Astrocyte of the spinal cord (primary cell): ENCODE results near the gene GARS1.

Experiments
- DNase-seq: peaks from one replicate; pipeline ENCODE4 v3.0.0; 2011; ENCODE audit warnings: low read depth, low spot score
- H3K4me3 ChIP-seq: 2 replicates; pipeline ENCODE4 v1.5.1; 2011; ENCODE audit warnings: low read depth, mild to moderate bottlenecking, low read length, moderate library complexity
- CTCF ChIP-seq: IDR thresholded peaks from 2 replicates; pipeline ENCODE4 v1.5.1; 2012; ENCODE audit warnings: low read depth, mild to moderate bottlenecking, low read length, inconsistent platforms
- in situ Hi-C: cut with HindIII; loops from 2 replicates; pipeline ENCODE4 v1.10.0; 2017; ENCODE audit warnings: low sequenced_read_pairs

Gene GARS1

GRCh38 chr7:30594540-30595435 is at the start of gene GARS1:
Gene GARS1, plus strand, starts transcription at chr7:30594878. Its CDS starts 44 bp downstream, at chr7:30594922.
- DNase-seq = peak; percentile 93
- peak within 1 kb of the TSS; percentile 97 for H3K4me3 ChIP-seq
- TF ChIP-seq CTCF = no peak
- in situ Hi-C loops = no loop called here

GRCh38 chr7:30545791-30546555 is 48.7 kb upstream of the GARS1 start:
- H3K4me3 ChIP-seq = no peak overlapping the region
- in situ Hi-C loops = no loop called here
- TF ChIP-seq CTCF = no peak
- peak; percentile 19 for DNase-seq

GRCh38 chr7:30546596-30546995 is 48.1 kb upstream of the GARS1 start:
- TF ChIP-seq CTCF = no peak
- in situ Hi-C loops = no loop called here
- H3K4me3 ChIP-seq = no peak overlapping the region
- no peak for DNase-seq

GRCh38 chr7:30548845-30549244 is 45.8 kb upstream of the GARS1 start:
- DNase-seq = peak; percentile 80
- in situ Hi-C loops = no loop called here
- peak; percentile 84 for TF ChIP-seq CTCF
- no peak overlapping the region for H3K4me3 ChIP-seq

GRCh38 chr7:30549931-30550493 is 44.7 kb upstream of the GARS1 start:
- in situ Hi-C loops = no loop called here
- no peak for DNase-seq
- H3K4me3 ChIP-seq = no peak overlapping the region
- no peak for TF ChIP-seq CTCF

GRCh38 chr7:30552330-30552729 is 42.3 kb upstream of the GARS1 start:
- TF ChIP-seq CTCF = no peak
- H3K4me3 ChIP-seq = no peak overlapping the region
- in situ Hi-C loops = no loop called here
- DNase-seq = no peak
